GM18505 (cell line): ENCODE results near the gene ZDHHC15.
"Not testable (repeated sequence)": the region's sequence is repeated elsewhere in the genome, so short reads cannot be mapped to it uniquely, and the experiment has no call there.

Source experiments
- ATAC-seq: cut with Tn5 transposase; IDR thresholded peaks from one replicate; pipeline ENCODE4 v1.9.1; 2021; ENCODE audit not compliant: unreplicated experiment
- POLR2A ChIP-seq: IDR thresholded peaks from 4 replicates; pipeline ENCODE4 v1.6.1; 2011; ENCODE audit warnings: borderline replicate concordance; ENCODE audit not compliant: insufficient read depth, insufficient read length; ENCODE audit errors: extremely low read depth

ZDHHC15 gene

GRCh38 chrX:75361788-75362187 is 161.0 kb downstream of the ZDHHC15 start:
- no peak for TF ChIP-seq POLR2A
- ATAC-seq = no peak

DNA sequence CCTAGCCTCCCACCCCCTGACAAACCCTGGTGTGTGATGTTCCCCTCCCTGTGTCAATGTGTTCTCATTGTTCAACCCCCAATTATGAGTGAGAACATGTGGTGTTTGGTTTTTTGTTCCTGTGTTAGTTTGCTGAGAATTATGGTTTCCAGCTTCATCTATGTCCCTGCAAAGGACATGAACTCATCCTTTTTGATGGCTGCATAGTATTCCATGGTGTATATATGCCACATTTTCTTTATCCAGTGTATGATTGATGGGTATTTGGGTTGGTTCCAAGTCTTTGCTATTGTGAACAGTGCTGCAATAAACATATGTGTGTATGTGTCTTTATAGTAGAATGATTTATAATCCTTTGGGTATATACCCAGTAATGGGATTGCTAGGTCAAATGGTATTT is 174.2 kb downstream of the ZDHHC15 start:
- not testable (repeated sequence) for ATAC-seq

DNA sequence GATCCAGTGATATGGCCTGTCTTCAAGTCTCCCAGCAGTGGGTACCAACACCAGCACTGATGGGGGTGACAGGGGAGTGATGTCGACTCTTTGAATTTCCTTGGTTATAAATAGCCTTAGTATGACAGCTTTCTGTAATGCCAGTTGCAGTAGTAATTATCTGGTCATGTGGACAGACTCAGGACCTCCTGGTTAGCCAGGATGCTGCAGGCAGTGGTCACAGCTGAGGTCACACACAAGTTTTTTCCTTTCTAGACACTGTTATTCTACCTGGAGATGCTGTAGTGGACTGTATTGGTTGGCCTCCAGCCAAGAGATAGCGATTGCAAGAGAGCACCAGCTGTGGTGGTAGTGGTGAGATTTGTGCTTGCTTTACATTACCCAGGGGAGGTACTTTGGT is 185.3 kb downstream of the ZDHHC15 start:
- no peak for ATAC-seq
- no peak for TF ChIP-seq POLR2A

- ATAC-seq = no peak
- no peak for TF ChIP-seq POLR2A
Observed at GRCh38 chrX:75335127-75335458, 187.7 kb downstream of the ZDHHC15 start.

GRCh38 chrX:75334407-75335126 is 188.3 kb downstream of the ZDHHC15 start:
- ATAC-seq = not testable (repeated sequence)

- no peak for ATAC-seq
- no peak for TF ChIP-seq POLR2A
Observed at GRCh38 chrX:75327607-75328006, 195.2 kb downstream of the ZDHHC15 start.
